Gastroesophageal sphincter (tissue), 3 donors: ENCODE measurements around the gene RBKS.

Experiments
- POLR2A ChIP-seq, 2 donors: fragments of 450-650 bp; IDR thresholded peaks; one replicate each; pipeline ENCODE4 v1.6.1; 2017; ENCODE audit warnings: antibody characterized with exemption in 2 of 2, mild to moderate bottlenecking in 2 of 2, moderate library complexity in 1 of 2
- POLR2AphosphoS5 ChIP-seq: sonication (generic); formaldehyde crosslinking; IDR thresholded peaks from one replicate; pipeline ENCODE4 v1.6.1; 2017; ENCODE audit warnings: antibody characterized with exemption
- TF ChIP-seq, protein P1 (sequence below), 4 experiments: fragments of 200-600 bp in 2 of 4; fragments of 450-650 bp in 2 of 4; sonication (generic) in 1 of 4; IDR thresholded peaks; one replicate each; pipeline ENCODE4 v1.5.1; 2017 to 2019; ENCODE audit warnings: antibody characterized with exemption in 4 of 4, mild to moderate bottlenecking in 2 of 4, moderate library complexity in 2 of 4

DNA sequence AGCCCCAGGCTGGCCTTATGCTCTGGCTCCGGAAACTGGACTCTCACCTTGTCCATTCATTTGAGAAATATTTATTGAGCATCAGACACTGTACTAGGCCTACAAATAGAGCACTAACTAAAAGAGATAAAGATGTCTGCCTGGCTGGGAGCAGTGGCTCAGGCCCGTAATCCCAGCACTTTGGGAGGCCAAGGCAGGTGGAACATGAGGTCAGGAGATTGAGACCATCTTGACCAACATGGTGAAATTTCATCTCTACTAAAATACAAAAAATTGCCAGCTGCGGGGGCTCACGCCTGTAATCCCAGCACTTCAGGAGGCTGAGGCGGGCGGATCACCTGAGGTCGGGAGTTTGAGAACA is 126.3 kb downstream of the RBKS start:
- TF ChIP-seq, protein P1, sequence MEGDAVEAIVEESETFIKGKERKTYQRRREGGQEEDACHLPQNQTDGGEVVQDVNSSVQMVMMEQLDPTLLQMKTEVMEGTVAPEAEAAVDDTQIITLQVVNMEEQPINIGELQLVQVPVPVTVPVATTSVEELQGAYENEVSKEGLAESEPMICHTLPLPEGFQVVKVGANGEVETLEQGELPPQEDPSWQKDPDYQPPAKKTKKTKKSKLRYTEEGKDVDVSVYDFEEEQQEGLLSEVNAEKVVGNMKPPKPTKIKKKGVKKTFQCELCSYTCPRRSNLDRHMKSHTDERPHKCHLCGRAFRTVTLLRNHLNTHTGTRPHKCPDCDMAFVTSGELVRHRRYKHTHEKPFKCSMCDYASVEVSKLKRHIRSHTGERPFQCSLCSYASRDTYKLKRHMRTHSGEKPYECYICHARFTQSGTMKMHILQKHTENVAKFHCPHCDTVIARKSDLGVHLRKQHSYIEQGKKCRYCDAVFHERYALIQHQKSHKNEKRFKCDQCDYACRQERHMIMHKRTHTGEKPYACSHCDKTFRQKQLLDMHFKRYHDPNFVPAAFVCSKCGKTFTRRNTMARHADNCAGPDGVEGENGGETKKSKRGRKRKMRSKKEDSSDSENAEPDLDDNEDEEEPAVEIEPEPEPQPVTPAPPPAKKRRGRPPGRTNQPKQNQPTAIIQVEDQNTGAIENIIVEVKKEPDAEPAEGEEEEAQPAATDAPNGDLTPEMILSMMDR (IDR thresholded peaks at IDR 0.05) = no peak
- TF ChIP-seq POLR2A (IDR thresholded peaks at IDR 0.05) (no peak), POLR2AphosphoS5 (no peak)
